GM21360 (cell line): ENCODE results near the gene ROBO1.
"Not testable (repeated sequence)": the region's sequence is repeated elsewhere in the genome, so short reads cannot be mapped to it uniquely, and the experiment has no call there.

ENCODE experiments used
- ATAC-seq: cut with Tn5 transposase; IDR thresholded peaks from one replicate; pipeline ENCODE4 v1.9.1; 2021; ENCODE audit warnings: mild to moderate bottlenecking, moderate library complexity; ENCODE audit not compliant: unreplicated experiment

The ROBO1 gene

GRCh38 chr3:79767905-79768267, at the start of gene ROBO1:
TSS of gene ROBO1 (minus strand) at chr3:79767998.
- no peak for ATAC-seq

GRCh38 chr3:79817224-79817623, 49.4 kb upstream of the ROBO1 start:
- no peak for ATAC-seq

GRCh38 chr3:79815478-79815877, 47.7 kb upstream of the ROBO1 start:
- no peak for ATAC-seq

- no peak for ATAC-seq
Observed at GRCh38 chr3:79810581-79810980, 42.8 kb upstream of the ROBO1 start.

- ATAC-seq: no peak
Observed at GRCh38 chr3:79810092-79810491, 42.3 kb upstream of the ROBO1 start.

GRCh38 chr3:79809106-79809505, 41.3 kb upstream of the ROBO1 start:
- no peak for ATAC-seq

GRCh38 chr3:79808515-79808914, 40.7 kb upstream of the ROBO1 start:
- no peak for ATAC-seq

- not testable (repeated sequence) for ATAC-seq
Observed at GRCh38 chr3:79790177-79790576, 22.4 kb upstream of the ROBO1 start.

GRCh38 chr3:79773291-79773690, 5.5 kb upstream of the ROBO1 start:
- ATAC-seq: no peak

- ATAC-seq: no peak
Observed at GRCh38 chr3:79769229-79769628, 1.4 kb upstream of the ROBO1 start.

- ATAC-seq: no peak
Observed at GRCh38 chr3:79767194-79767904, 449 bp downstream of the ROBO1 start.

GRCh38 chr3:79766496-79767193, 1.2 kb downstream of the ROBO1 start:
- no peak for ATAC-seq

- ATAC-seq: no peak
Observed at GRCh38 chr3:79765911-79766310, 1.9 kb downstream of the ROBO1 start.

- no peak for ATAC-seq
Observed at GRCh38 chr3:79761441-79761840, 6.4 kb downstream of the ROBO1 start.

- ATAC-seq: no peak
Observed at GRCh38 chr3:79751703-79752102, 16.1 kb downstream of the ROBO1 start.

GRCh38 chr3:79737530-79737929, 30.3 kb downstream of the ROBO1 start:
- ATAC-seq: no peak

GRCh38 chr3:79729096-79729495, 38.7 kb downstream of the ROBO1 start:
- no peak for ATAC-seq

- ATAC-seq: no peak
Observed at GRCh38 chr3:79726786-79727185, 41.0 kb downstream of the ROBO1 start.

GRCh38 chr3:79724206-79724605, 43.6 kb downstream of the ROBO1 start:
- ATAC-seq: no peak

- ATAC-seq: no peak
Observed at GRCh38 chr3:79690072-79690471, 77.7 kb downstream of the ROBO1 start.

GRCh38 chr3:79685108-79685507, 82.7 kb downstream of the ROBO1 start:
- ATAC-seq: no peak

- no peak for ATAC-seq
Observed at GRCh38 chr3:79684041-79684440, 83.8 kb downstream of the ROBO1 start.

GRCh38 chr3:79672731-79673130, 95.1 kb downstream of the ROBO1 start:
- ATAC-seq: no peak
